GM12878 (cell line): Measurements from ENCODE around the gene APCDD1L. TPM values are rescaled to one million over a fixed set of nuclear protein-coding genes. Genes with fewer than 3 reads are reported as not detected.

Experiments
- ATAC-seq: fragments of 200-7000 bp; cut with Tn5 transposase; 3 replicates; pipeline ENCODE4 v1.9.1; 2020; ENCODE audit warnings: mild to moderate bottlenecking, moderate library complexity
- BruUV-seq: library from RNA; stranded (reverse); fragments of 400-500 nt; replicated peaks from 2 replicates; lab custom pipeline; 2021; lab: Mats Ljungman, UMichigan
- CTCF ChIA-PET: fragments of 300-600 bp; sonication (Branson Sonifier 250); formaldehyde crosslinking; extraction: SDS; loops from one replicate; lab custom pipeline; 2021; ENCODE audit warnings: inconsistent platforms; lab: Yijun Ruan, JAX
- POLR2A ChIA-PET: fragments of 350-600 bp; formaldehyde crosslinking; extraction: SDS; loops from one replicate; lab custom pipeline; 2021; ENCODE audit warnings: inconsistent platforms; lab: Charles Lee
- RAD21 ChIA-PET: fragments of 300-600 bp; sonication (Branson Sonifier 250); formaldehyde crosslinking; loops from one replicate; lab custom pipeline; 2023; ENCODE audit warnings: antibody characterized with exemption; ENCODE audit not compliant: unreplicated experiment; lab: Charles Lee
- SMC1A ChIA-PET: fragments of 300-600 bp; sonication (Branson Sonifier 250); formaldehyde crosslinking; loops from one replicate; lab custom pipeline; 2023; ENCODE audit not compliant: unreplicated experiment, uncharacterized antibody; lab: Charles Lee
- DNase-seq: peaks from one replicate; pipeline ENCODE4 v3.0.0-alpha.2; 2011; ENCODE audit warnings: low read depth, low spot score
- FAIRE-seq: peaks from 3 replicates; lab custom pipeline; 2011; peaks lifted over from hg19 to GRCh38; lab: Jason Lieb, UNC
- H2AFZ ChIP-seq: 2 replicates; pipeline ENCODE4 v1.6.0; 2011; ENCODE audit warnings: low read depth, low read length, control low read depth; ENCODE audit not compliant: control insufficient read depth
- H3K27ac ChIP-seq: 2 replicates; pipeline ENCODE4 v1.5.1; 2011; ENCODE audit warnings: control low read depth; ENCODE audit not compliant: control insufficient read depth, insufficient read depth
- H3K27me3 ChIP-seq, 2 experiments: replicated peaks in 1 of 2; 2 replicates each; pipeline versions ENCODE4 v1.6.0 to v1.6.1; 2011; ENCODE audit warnings: low read length in 1 of 2; ENCODE audit not compliant: control insufficient read depth in 2 of 2, insufficient read depth in 2 of 2
- H3K36me3 ChIP-seq, 2 experiments: 2 replicates each; pipeline ENCODE4 v1.5.1; 2011; ENCODE audit warnings: low read length in 1 of 2; ENCODE audit not compliant: control insufficient read depth in 2 of 2, insufficient read depth in 2 of 2
- H3K4me1 ChIP-seq: 2 replicates; pipeline ENCODE4 v1.6.1; 2011; ENCODE audit warnings: mild to moderate bottlenecking, low read length, moderate library complexity, mixed read lengths; ENCODE audit not compliant: control insufficient read depth, insufficient read depth
- H3K4me2 ChIP-seq: 2 replicates; pipeline ENCODE4 v1.6.0; 2011; ENCODE audit warnings: control low read depth; ENCODE audit not compliant: control insufficient read depth, insufficient read depth
- H3K4me3 ChIP-seq: fragments of 200-600 bp; sonication (generic); 2 replicates; pipeline ENCODE4 v1.5.1; 2016
- H3K79me2 ChIP-seq: 2 replicates; pipeline ENCODE4 v1.6.0; 2011; ENCODE audit warnings: low read length; ENCODE audit not compliant: control insufficient read depth, insufficient read depth
- H3K9ac ChIP-seq: 2 replicates; pipeline ENCODE4 v1.8.0; 2011; ENCODE audit warnings: low read length, control low read depth, mixed read lengths; ENCODE audit not compliant: control insufficient read depth, insufficient read depth
- H3K9me3 ChIP-seq: replicated peaks from 3 replicates; pipeline ENCODE4 v1.5.1; 2011; ENCODE audit warnings: mild to moderate bottlenecking, low read length; ENCODE audit not compliant: control insufficient read depth, insufficient read depth
- H4K20me1 ChIP-seq: 2 replicates; pipeline ENCODE4 v1.6.0; 2011; ENCODE audit not compliant: control insufficient read depth, insufficient read depth
- BCL11A ChIP-seq: IDR thresholded peaks from 2 replicates; pipeline ENCODE4 v1.6.1; 2011; ENCODE audit warnings: low read depth, low read length
- FOXK2 ChIP-seq: fragments of 450-650 bp; IDR thresholded peaks from 2 replicates; pipeline ENCODE4 v1.6.1; 2017; ENCODE audit warnings: mild to moderate bottlenecking, moderate library complexity
- IRF5 ChIP-seq: fragments of 450-650 bp; IDR thresholded peaks from 2 replicates; pipeline ENCODE4 v1.6.1; 2017; ENCODE audit warnings: borderline replicate concordance
- RUNX3 ChIP-seq: IDR thresholded peaks from 2 replicates; pipeline ENCODE4 v1.6.1; 2012; ENCODE audit warnings: low read length, inconsistent platforms
- WGBS: methylation state at CpG from one replicate; pipeline ENCODE4 v1.1.6; 2016; ENCODE audit warnings: low lambda C conversion rate; ENCODE audit not compliant: insufficient replicate concordance, insufficient coverage; ENCODE audit errors: missing lambda C conversion rate; 5-methylcytosine and 5-hydroxymethylcytosine counted together
- in situ Hi-C: fragments of 300-500 bp; cut with MboI; formaldehyde crosslinking; loops from 9 replicates; pipeline ENCODE4 v1.14.3; 2018; ENCODE audit warnings: mixed read lengths
- intact Hi-C: fragments of 100-400 bp; cut with micrococcal nuclease; formaldehyde crosslinking; loops from one replicate; pipeline ENCODE4 v1.14.2; 2022; ENCODE audit not compliant: unreplicated experiment
- polyA plus RNA-seq, 11 experiments: library from polyadenylated mRNA; depleted of rRNA in 4 of 11; unstranded in 6 of 11; stranded (reverse) in 5 of 11; fragments of >200 nt; fragmentation: Nextera tagmentation in 4 of 11; fragmentation: Illumina TruSeq in 1 of 11; extraction: Ambion mirVana in 4 of 11; extraction: Trizol in 1 of 11; gene quantifications; 1 replicate in 1 of 11; 2 replicates in 10 of 11; pipeline versions ENCODE4 v1.2.1 to v1.2.3, GENCODE V29; 2011 to 2016; ENCODE audit warnings: inconsistent platforms in 2 of 11, missing spikeins in 2 of 11, low read depth in 1 of 11
- total RNA-seq, 4 experiments: library from RNA; depleted of rRNA in 3 of 4; stranded (reverse); fragments of >200 nt in 3 of 4; fragmentation: Illumina TruSeq in 1 of 4; extraction: Trizol in 1 of 4; gene quantifications; 2 replicates each; pipeline versions ENCODE4 v1.2.1 to v1.2.3, GENCODE V29; 2013 to 2021

APCDD1L gene
- total and polyA plus RNA-seq, 10 of the 15 experiments (the other 5 are each of a cell fraction or from before 2014, with no cell fraction given) = 0.14 to 0.50 TPM; not detected in 8

- no peak overlapping the region for H3K4me2 ChIP-seq
- ChIA-PET SMC1A (interaction anchor here (1.6 kb wide), 1 partner anchor 13 kb away, joined by 3 read pairs; no protein-coding TSS in a partner anchor), CTCF (interaction anchor here (0.8 to 2.6 kb wide), 2 partner anchors 13 to 16 kb away, joined by 3 to 10 read pairs; no protein-coding TSS in a partner anchor), POLR2A (no interaction called here), RAD21 (no interaction called here)
- no peaks in the 10 kb centered on the region for H3K27me3 ChIP-seq
- H3K4me3 ChIP-seq = no peak overlapping the region
- no peak overlapping the region for H2AFZ ChIP-seq
- no peak overlapping the region for H3K9ac ChIP-seq
- peaks cover 40% of the 10 kb centered on the region for H3K79me2 ChIP-seq
- WGBS = 77% methylated on average over 1 of the region's 1 CpG
- in situ Hi-C loops (no loop called here), intact Hi-C loops (no loop called here)
- peaks cover 5% of the 10 kb centered on the region for H4K20me1 ChIP-seq
- DNase-seq (no peak), FAIRE-seq (no peak), ATAC-seq (no peak)
- TF ChIP-seq IRF5 (no peak), FOXK2 (no peak)
- BruUV-seq = no TSS peak
- H3K27ac ChIP-seq = no peak overlapping the region
- peaks cover 10 to 32% of the 10 kb centered on the region in 2 experiments; a peak in 3 of 4 replicates for H3K36me3 ChIP-seq
- H3K4me1 ChIP-seq = 0 out of 2 replicates have a peak, but pooled peaks cover 2% of the 10 kb centered on the region
- H3K9me3 ChIP-seq = no peaks in the 10 kb centered on the region; the same call in 2 of the 3 replicates
These were observed 81.4 kb downstream of the APCDD1L start for GRCh38 chr20:58433759-58434158.

DNA sequence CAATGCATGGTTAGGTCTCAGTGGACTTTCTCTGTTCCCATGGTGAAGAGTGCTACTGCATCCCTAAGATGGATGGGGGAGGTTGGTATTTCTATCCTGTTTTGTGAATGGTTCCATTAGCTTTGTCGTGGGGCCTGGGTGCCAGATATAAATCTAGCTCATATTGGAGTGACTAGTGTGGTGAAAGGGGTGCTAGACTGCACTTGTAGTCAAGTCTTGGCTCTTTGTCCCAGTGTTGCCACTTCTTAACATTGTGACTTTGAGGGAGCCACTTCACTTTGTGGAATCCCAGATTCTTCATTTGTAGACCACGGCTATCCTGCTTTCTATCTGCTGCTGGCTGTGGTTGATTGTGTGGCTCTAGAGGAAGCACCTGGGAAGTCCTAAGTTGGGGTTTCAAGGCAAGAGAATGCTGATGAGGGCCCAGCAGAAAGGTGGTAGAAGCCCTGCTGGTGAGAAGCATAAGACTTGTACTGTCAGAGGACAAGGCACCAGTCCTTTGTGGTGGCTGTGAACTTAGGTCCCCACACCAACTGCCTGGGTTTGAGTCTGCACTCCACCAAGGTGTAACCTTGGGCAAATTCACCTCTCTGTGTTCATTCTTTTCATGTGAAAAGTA, 82.1 kb downstream of the APCDD1L start:
- no peak overlapping the region for H2AFZ ChIP-seq
- no peak for DNase-seq
- H3K4me3 ChIP-seq = no peak overlapping the region
- intact Hi-C loops (no loop called here), in situ Hi-C loops (no loop called here)
- H3K27ac ChIP-seq = no peak overlapping the region
- BruUV-seq = no TSS peak
- ChIA-PET POLR2A (no interaction called here), RAD21 (no interaction called here), CTCF (interaction anchor here (1.0 to 2.6 kb wide), 3 partner anchors 9 to 14 kb away, joined by 3 to 10 read pairs (median 7); no protein-coding TSS in a partner anchor), SMC1A (interaction anchor here (1.1 to 1.6 kb wide), 3 partner anchors 14 to 17 kb away, joined by 3 to 5 read pairs (median 3); no protein-coding TSS in a partner anchor)
- 0 out of 2 replicates have a peak, but pooled peaks cover 2% of the 10 kb centered on the region for H3K4me1 ChIP-seq
- WGBS = 52% methylated on average over 2 of the region's 2 CpGs
- H3K9ac ChIP-seq = no peak overlapping the region
- peaks cover 5% of the 10 kb centered on the region for H4K20me1 ChIP-seq
- no peak for ATAC-seq
- TF ChIP-seq BCL11A (no peak), RUNX3 (0 out of 2 replicates have a peak, but pooled peaks have one; percentile 13)
- H3K79me2 ChIP-seq = peaks cover 43% of the 10 kb centered on the region
- no peaks in the 10 kb centered on the region for H3K27me3 ChIP-seq
- peaks cover 10 to 32% of the 10 kb centered on the region in 2 experiments; a peak in 3 of 4 replicates for H3K36me3 ChIP-seq
- H3K9me3 ChIP-seq = no peaks in the 10 kb centered on the region; the same call in 2 of the 3 replicates
- FAIRE-seq = no peak
- no peak overlapping the region for H3K4me2 ChIP-seq
